Measurements from ENCODE around the gene ERP29.

ERP29 gene

GRCh38 chr12:112046003-112046402 lies 32.8 kb downstream of the ERP29 start:
- ATAC-seq, result no peak

GRCh38 chr12:112049351-112049750 lies 36.1 kb downstream of the ERP29 start:
- no peak for ATAC-seq

- no peak for ATAC-seq
Observed at GRCh38 chr12:112061137-112061536, 47.9 kb downstream of the ERP29 start.

GRCh38 chr12:112063273-112063672 lies 50.0 kb downstream of the ERP29 start:
- ATAC-seq, result no peak

- no peak for ATAC-seq
Observed at GRCh38 chr12:112066566-112066965, 53.3 kb downstream of the ERP29 start.

All from activated CD4-positive, CD25-positive, alpha-beta regulatory T cell treated with anti-CD3 and anti-CD28 coated beads, Interleukin-2, amount 50 U/mL, for 24 hours (primary cell).